HG03039 (cell line): ENCODE measurements around the gene IFNG.
"Not testable (repeated sequence)": the region's sequence is repeated elsewhere in the genome, so short reads cannot be mapped to it uniquely, and the experiment has no call there.

Source experiments
- ATAC-seq: cut with Tn5 transposase; IDR thresholded peaks from one replicate; pipeline ENCODE4 v1.9.1; 2021; ENCODE audit warnings: mild to moderate bottlenecking, moderate library complexity; ENCODE audit not compliant: unreplicated experiment

Gene IFNG

GRCh38 chr12:68159681-68160304 lies at the start of gene IFNG:
Gene IFNG (minus strand): TSS chr12:68159740. CDS start chr12:68159615, 125 bp downstream.
- no peak for ATAC-seq

DNA sequence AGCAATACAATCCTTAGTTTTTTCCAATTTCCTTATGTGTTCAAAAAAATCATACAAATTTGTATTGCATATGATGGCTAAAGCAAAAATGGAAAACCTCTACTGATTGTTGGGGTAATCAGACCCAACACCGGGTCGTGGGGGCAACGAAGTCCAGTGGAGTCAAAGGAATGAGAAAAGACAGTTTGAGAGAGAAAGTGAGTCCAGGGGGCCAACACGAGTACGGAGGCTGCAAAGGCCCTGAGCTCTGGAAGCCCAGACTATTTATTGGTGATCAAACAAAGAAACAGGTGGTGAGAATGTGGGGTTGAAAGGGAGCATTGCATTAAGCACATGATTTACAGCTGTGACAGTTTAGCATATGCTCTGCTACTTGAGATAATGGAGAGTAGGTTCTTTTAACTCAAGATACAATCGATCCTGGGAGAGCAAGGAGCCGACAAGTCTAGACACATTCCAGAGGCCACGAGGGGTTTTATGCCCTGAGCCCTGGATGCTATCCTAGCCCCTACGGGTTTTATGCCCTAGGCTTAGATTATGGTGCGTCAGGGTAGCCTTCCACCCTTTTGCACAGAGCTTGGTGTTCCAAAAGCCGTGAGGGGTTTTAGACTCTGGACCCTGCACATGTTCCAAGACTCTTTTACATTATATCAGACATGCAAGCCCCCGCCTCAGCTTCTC lies 49.6 kb upstream of the IFNG start:
- ATAC-seq = not testable (repeated sequence)

- no peak for ATAC-seq
Observed at GRCh38 chr12:68207276-68207675, 47.7 kb upstream of the IFNG start.

- ATAC-seq = no peak
Observed at GRCh38 chr12:68206446-68206845, 46.9 kb upstream of the IFNG start.

GRCh38 chr12:68203460-68203875 lies 43.9 kb upstream of the IFNG start:
- no peak for ATAC-seq

DNA sequence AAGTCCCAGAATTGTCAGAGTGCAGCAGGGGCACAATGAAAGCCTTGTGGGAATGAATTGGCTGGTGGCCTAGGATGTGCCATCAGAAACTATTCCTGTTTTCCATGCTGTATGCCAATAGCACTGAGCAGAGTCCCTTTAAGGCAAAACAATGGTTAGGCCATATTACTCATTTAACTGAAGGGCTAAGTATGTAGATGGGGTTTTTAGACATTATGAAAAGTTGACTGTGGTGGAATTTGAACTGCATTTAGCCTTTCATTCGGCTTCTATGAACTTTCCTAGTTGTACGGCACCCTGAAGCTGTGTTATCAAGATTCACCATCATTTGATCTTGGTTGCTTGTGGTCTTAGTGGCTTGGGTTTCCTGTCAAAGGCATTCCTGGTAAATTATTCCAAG lies 41.3 kb upstream of the IFNG start:
- no peak for ATAC-seq

GRCh38 chr12:68199127-68199526 lies 39.6 kb upstream of the IFNG start:
- ATAC-seq = no peak

DNA sequence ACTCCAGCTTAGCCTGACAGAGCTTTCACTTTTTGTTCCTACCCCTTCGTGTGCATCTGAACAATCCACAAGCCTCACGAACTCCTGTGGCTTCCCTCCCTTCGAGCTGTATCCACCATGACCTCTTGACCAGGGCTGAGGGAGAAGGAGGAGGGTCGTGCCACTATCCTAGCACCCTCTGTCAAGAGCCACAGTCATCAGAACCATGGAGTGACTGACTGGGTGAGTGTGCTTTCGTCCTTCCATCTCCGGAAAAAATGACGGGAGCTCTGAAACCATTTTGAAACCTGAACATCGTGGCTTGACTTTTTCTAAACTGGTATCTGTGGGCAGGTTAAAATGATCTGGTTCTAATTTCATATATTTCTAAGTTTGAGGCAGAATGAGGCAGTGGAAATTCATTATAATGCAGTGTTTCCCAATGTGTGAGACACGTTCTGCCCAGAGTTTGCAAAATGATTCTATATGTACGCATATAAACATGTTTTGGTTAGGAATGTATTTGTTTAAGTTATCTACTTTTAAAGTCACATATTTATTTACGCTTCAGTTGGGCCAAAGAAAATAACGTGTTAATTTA lies 39.1 kb upstream of the IFNG start:
- no peak for ATAC-seq

DNA sequence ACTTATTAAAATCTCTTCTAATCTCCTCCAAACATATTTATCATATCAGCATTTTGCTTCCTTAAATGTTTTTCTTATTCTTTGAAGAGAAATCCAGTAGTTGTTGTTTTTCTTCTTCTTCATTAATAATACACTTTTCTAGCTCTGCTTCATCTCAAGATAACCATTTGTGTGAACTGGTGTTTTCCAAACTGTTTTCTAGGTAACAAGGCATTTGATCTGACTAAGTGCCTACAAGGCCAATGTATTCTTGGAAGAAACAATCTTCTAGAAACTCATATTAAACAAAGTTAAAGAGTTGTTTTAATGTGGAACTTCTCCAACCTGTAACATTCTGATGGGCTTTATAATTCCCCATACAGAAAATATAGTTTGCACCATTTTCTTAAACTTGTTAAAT lies 30.8 kb upstream of the IFNG start:
- no peak for ATAC-seq

DNA sequence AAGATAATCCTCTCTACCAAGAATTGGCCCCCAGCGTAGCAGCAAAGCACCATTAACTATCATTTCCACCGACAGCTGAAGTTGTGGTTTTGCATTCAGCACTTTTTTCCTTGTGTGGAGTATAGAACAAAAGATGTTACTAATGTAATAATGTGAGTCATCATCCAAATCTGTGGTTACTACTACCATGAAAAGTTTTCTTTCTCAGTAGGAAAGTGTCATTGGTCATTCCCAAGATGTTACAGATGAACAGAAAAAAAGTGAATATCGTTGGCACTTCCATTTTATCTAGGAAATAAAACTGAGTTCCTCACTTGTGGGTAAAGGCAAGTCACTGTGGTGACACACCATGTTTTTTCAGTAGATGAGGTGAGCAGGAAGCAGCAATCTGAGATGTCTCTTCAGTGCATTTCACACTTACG lies 30.3 kb upstream of the IFNG start:
- ATAC-seq = no peak

- no peak for ATAC-seq
Observed at GRCh38 chr12:68185598-68185997, 26.1 kb upstream of the IFNG start.

DNA sequence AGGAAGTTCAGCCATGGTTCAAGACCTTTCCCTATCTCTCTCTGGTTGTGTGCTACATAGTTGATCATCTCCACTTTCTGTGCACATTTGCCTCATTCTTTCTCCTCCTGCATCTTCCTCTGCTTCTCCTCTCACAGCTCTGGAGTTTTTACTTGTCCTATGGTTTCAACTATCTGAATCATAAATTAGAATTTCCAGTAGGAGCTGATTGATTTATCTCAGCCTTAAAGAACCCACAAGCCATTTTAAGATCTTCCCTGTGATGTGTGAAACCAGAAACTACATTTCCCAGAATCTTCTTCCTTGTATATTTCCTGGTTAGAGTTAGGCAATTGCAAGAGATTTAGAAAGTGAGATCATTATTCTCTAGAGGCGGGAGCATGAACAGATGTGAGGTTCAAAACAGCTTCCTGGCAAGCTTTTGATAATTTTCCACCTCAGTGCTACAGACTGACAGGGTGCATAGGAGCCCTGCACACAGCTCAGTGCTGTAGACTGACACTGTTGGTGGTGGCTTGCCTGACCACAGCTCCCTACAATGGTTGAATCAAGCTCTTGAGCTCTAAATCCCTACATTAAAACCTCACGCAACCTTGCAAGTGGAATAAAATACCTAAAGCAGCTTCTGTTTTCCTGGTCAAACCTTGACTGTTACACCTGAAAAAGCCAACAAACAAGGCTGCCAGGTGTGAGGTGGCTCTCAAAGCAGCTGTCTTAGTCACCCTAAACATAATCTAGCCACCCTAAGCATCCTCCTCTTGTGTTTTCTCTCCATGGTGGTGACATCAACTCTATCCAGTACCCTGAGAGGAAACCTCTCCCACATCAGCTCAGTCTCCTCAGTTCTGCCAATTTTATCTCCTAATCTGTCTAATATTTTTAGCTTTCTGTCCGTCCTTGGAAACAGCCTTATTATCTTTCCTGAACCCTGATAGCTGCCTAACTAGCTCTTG lies 21.5 kb upstream of the IFNG start:
- no peak for ATAC-seq

DNA sequence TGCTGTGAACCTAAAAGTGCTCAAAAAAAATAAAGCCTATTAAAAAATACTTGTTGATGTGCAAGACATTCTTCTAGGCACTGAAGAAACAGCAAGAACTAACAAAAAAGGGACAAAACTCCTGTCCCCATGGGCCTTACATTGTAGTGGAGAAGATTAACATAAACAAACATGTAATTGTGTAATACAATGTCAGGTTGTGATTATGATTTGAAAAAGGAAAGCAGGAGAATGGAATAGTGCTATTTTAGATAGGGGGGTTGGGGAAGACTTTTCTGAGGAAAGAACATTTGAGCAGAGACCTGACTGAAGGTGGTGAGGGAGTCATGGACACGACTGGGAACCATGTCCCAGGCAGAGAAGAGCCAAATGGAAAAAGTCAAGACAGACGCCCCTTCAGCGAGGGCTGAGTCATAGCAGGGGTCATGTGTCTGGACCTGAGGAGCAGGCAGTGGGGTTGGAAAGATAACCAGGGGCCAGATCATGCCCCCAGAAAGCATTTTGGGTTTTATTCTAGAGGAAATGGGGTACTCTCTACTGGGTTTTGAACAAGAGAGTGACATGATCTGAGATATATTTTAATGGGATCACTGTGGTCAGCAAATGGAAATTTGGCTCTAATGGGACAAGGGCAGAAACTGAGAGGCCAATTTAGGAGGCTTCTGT lies 19.4 kb upstream of the IFNG start:
- ATAC-seq = no peak

DNA sequence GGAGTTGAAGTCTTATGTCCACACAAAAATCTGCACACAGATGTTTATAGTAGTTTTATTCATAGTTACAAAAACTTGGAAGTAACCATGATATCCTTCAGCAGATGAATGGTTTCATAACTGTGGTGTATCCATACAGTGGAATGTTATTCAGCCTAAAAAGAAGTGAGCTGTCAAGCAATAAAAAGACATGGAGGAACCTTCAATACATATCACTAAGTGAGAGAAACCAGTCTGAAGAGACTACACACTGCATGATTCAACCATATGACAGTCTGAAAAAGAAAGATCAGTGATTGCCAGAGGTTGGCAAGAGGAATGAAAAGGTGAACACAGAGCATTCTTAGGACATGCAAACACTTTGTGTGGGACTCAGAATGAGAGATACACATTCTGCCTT lies 18.6 kb upstream of the IFNG start:
- ATAC-seq = no peak

- no peak for ATAC-seq
Observed at GRCh38 chr12:68177562-68177961, 18.0 kb upstream of the IFNG start.

GRCh38 chr12:68176257-68176656 lies 16.7 kb upstream of the IFNG start:
- ATAC-seq = no peak

DNA sequence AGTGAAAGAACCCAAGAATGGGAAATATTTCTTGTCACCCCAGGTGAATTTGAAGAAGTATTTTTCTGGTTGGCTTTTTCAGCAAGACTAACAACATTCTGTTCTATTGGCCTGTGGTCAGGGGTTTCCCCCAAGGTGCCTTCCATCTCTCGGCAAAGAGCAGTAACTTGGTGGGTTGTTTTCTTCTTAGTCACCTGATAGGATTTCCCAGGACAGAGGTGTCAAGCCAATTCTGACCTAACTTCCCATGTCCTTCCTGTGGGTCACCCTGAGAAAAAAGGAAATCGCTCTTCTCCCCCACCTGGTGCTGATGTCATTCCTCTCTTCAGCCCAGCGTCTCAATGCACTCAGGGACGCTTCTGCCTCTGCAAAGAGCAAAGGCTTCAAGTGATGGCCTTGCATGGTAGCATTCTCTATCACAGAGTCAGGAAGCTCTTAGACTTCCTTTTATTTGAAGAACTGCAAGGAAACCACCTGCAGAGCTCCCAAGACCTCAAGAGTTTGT lies 16.1 kb upstream of the IFNG start:
- ATAC-seq = peak; percentile 87

DNA sequence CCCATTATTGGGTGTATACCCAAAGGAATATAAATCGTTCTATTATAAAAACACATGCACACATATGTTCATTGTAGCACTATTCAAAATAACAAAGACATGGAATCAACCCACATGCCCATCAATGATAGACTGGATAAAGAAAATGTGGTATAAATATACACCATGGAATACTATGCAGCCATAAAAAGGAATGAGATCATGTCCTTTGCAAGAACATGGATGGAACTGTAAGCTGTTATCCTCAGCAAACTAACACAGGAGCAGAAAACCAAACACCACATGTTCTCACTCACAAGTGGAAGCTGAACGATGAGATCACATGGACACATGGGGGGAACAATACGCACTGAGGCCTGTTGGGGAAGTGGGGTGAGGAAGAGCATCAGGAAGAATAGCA lies 15.2 kb upstream of the IFNG start:
- ATAC-seq = not testable (repeated sequence)

DNA sequence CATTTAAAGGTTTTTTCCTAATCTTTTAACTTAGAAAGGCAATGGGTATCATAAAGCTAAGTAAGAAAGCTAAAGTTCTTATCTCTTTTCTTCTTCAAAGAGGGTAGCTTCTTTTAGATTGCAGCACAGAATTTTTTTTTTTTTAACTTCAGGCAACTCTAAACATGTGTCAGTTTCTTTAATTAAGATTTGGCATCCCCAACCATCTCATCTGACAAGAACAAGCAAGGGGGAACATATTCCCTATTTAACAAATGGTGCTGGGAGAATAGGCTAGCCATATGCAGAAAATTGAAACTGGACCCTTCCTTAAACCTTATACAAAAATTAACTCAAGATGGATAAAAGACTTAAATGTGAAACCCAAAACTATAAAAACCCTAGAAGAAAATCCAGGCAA lies 14.3 kb upstream of the IFNG start:
- no peak for ATAC-seq

- ATAC-seq = no peak
Observed at GRCh38 chr12:68170726-68171125, 11.2 kb upstream of the IFNG start.
